WTC11 (cell line): ENCODE results near the gene DTNA. TPM values are rescaled to one million over a fixed set of nuclear protein-coding genes. Genes with fewer than 3 reads are reported as not detected.

Experiments
- ATAC-seq: fragments of 200-7000 bp; cut with Tn5 transposase; 2 replicates; pipeline ENCODE4 v1.10.0; 2021; ENCODE audit warnings: mild to moderate bottlenecking, moderate library complexity
- CTCF ChIA-PET: fragments of 300-600 bp; sonication (Branson Sonifier 250); formaldehyde crosslinking; loops from one replicate; lab custom pipeline; 2021; ENCODE audit warnings: antibody characterized with exemption; lab: Charles Lee
- POLR2A ChIA-PET: fragments of 350-600 bp; sonication (Branson Sonifier 250); formaldehyde crosslinking; loops from one replicate; lab custom pipeline; 2021; ENCODE audit warnings: antibody characterized with exemption; lab: Charles Lee
- DNase-seq: peaks from one replicate; pipeline ENCODE4 v3.0.0; 2021; ENCODE audit warnings: low spot score
- H3K27ac Mint-ChIP-seq: 2 replicates; pipeline ENCODE4 v1.8.0; 2021; ENCODE audit warnings: mixed read lengths
- H3K27me3 Mint-ChIP-seq: 2 replicates; pipeline ENCODE4 v1.8.0; 2021; ENCODE audit warnings: low read depth, mild to moderate bottlenecking, moderate library complexity, mixed read lengths
- H3K36me3 Mint-ChIP-seq: 2 replicates; pipeline ENCODE4 v1.8.0; 2021; ENCODE audit warnings: mixed read lengths
- H3K4me1 Mint-ChIP-seq: 2 replicates; pipeline ENCODE4 v1.8.0; 2022; ENCODE audit warnings: mixed read lengths
- H3K4me3 Mint-ChIP-seq: 2 replicates; pipeline ENCODE4 v1.8.0; 2021; ENCODE audit warnings: mild to moderate bottlenecking, moderate library complexity, mixed read lengths
- H3K9me3 Mint-ChIP-seq: 2 replicates; pipeline ENCODE4 v1.8.0; 2021; ENCODE audit warnings: mixed read lengths
- AFF4 ChIP-seq: sonication (generic); formaldehyde crosslinking; IDR thresholded peaks from 2 replicates; pipeline ENCODE4 v1.8.1; 2023; ENCODE audit warnings: mild to moderate bottlenecking, missing genetic modification reagents, borderline replicate concordance
- AR ChIP-seq: fragments of 250-450 bp; sonication (Bioruptor Pico); IDR thresholded peaks from 2 replicates; pipeline ENCODE4 v1.9.0; 2021; ENCODE audit warnings: mild to moderate bottlenecking
- ATF3 ChIP-seq: sonication (generic); formaldehyde crosslinking; conservative IDR thresholded peaks from 2 replicates; pipeline ENCODE4 v1.8.1; 2022; ENCODE audit warnings: mild to moderate bottlenecking, missing genetic modification reagents
- ETV6 ChIP-seq: sonication (generic); formaldehyde crosslinking; IDR thresholded peaks from 2 replicates; pipeline ENCODE4 v1.8.1; 2022; ENCODE audit warnings: mild to moderate bottlenecking, missing genetic modification reagents
- GRHL2 ChIP-seq: fragments of 250-450 bp; sonication (Bioruptor Pico); IDR thresholded peaks from 2 replicates; pipeline ENCODE4 v1.8.0; 2022; ENCODE audit warnings: mild to moderate bottlenecking, moderate library complexity; ENCODE audit not compliant: insufficient replicate concordance, severe bottlenecking
- JUN ChIP-seq: sonication (generic); formaldehyde crosslinking; IDR thresholded peaks from 2 replicates; pipeline ENCODE4 v1.8.0; 2023; ENCODE audit warnings: mild to moderate bottlenecking, missing genetic modification reagents
- MLX ChIP-seq: sonication (generic); formaldehyde crosslinking; IDR thresholded peaks from 2 replicates; pipeline ENCODE4 v1.8.1; 2023; ENCODE audit warnings: mild to moderate bottlenecking, missing genetic modification reagents, moderate library complexity
- PRDM15 ChIP-seq: sonication (generic); formaldehyde crosslinking; IDR thresholded peaks from 2 replicates; pipeline ENCODE4 v1.8.0; 2022; ENCODE audit warnings: missing genetic modification reagents
- PREB ChIP-seq: sonication (generic); formaldehyde crosslinking; IDR thresholded peaks from 2 replicates; pipeline ENCODE4 v1.8.1; 2022; ENCODE audit warnings: mild to moderate bottlenecking, missing genetic modification reagents, moderate library complexity, borderline replicate concordance
- RORB ChIP-seq: fragments of 250-450 bp; sonication (Bioruptor Pico); IDR thresholded peaks from 2 replicates; pipeline ENCODE4 v1.9.0; 2021; ENCODE audit warnings: mild to moderate bottlenecking
- TP53 ChIP-seq: sonication (generic); formaldehyde crosslinking; IDR thresholded peaks from 2 replicates; pipeline ENCODE4 v1.8.1; 2023; ENCODE audit warnings: mild to moderate bottlenecking, missing genetic modification reagents
- USF1 ChIP-seq: sonication (generic); formaldehyde crosslinking; IDR thresholded peaks from 2 replicates; pipeline ENCODE4 v1.8.0; 2022; ENCODE audit warnings: mild to moderate bottlenecking, missing genetic modification reagents
- ZMAT4 ChIP-seq: fragments of 250-450 bp; sonication (Bioruptor Pico); IDR thresholded peaks from 2 replicates; pipeline ENCODE4 v1.9.0; 2021; ENCODE audit warnings: mild to moderate bottlenecking
- ZNF263 ChIP-seq: sonication (generic); formaldehyde crosslinking; IDR thresholded peaks from 2 replicates; pipeline ENCODE4 v1.8.1; 2022; ENCODE audit warnings: low read depth, mild to moderate bottlenecking, moderate library complexity, missing genetic modification reagents
- total RNA-seq: library from RNA; stranded (reverse); gene quantifications from 3 replicates; pipeline ENCODE4 v1.2.3, GENCODE V29; 2021

Gene DTNA
- total RNA-seq, 1 experiment from 2014 or later, result 16.1 TPM

- TF ChIP-seq RORB (CRISPR knock-in tag), result no peak
- no peak for TF ChIP-seq PRDM15 (CRISPR knock-in tag)
- no peak for TF ChIP-seq ETV6
Observed at GRCh38 chr18:34837769-34838272, 127.7 kb downstream of the DTNA start (continued).

- no peak for DNase-seq
- Mint-ChIP-seq H3K36me3 (peaks cover 22% of the 10 kb centered on the region), H3K4me1 (peaks cover 42% of the 10 kb centered on the region), H3K9me3 (peaks cover 20% of the 10 kb centered on the region), H3K27me3 (no peaks in the 10 kb centered on the region), H3K4me3 (no peak overlapping the region), H3K27ac (peak overlapping the region; percentile 17; the same call in 1 of the 2 replicates)
- TF ChIP-seq GRHL2 (CRISPR knock-in tag) (no peak), AFF4 (CRISPR knock-in tag) (no peak), TP53 (CRISPR knock-in tag) (no peak)
- ATAC-seq, result peak; percentile 72
- CTCF ChIA-PET, result interaction anchor here (1.3 kb wide), 1 partner anchor 16 kb away, joined by 3 read pairs; no protein-coding TSS in a partner anchor
- POLR2A ChIA-PET, result no interaction called here
Observed at GRCh38 chr18:34838669-34839068, 128.6 kb downstream of the DTNA start.

- H3K9me3 Mint-ChIP-seq, result peaks cover 17% of the 10 kb centered on the region
- DNase-seq, result no peak
- H3K4me1 Mint-ChIP-seq, result peaks cover 54% of the 10 kb centered on the region
- H3K27me3 Mint-ChIP-seq, result no peaks in the 10 kb centered on the region
- H3K27ac Mint-ChIP-seq, result no peak overlapping the region
- no peak overlapping the region for H3K4me3 Mint-ChIP-seq
- TF ChIP-seq JUN (no peak), ZNF263 (no peak), PREB (CRISPR knock-in tag) (no peak), ZMAT4 (CRISPR knock-in tag) (no peak), MLX (CRISPR knock-in tag) (no peak), AR (CRISPR knock-in tag) (no peak), ATF3 (CRISPR knock-in tag) (no peak), USF1 (CRISPR knock-in tag) (no peak)
- ATAC-seq, result no peak
- H3K36me3 Mint-ChIP-seq, result peaks cover 16% of the 10 kb centered on the region
- CTCF ChIA-PET, result interaction anchor here (1.1 to 1.4 kb wide), 2 partner anchors 31 to 313 kb away, joined by 3 to 4 read pairs; no protein-coding TSS in a partner anchor
- POLR2A ChIA-PET, result no interaction called here
Observed at GRCh38 chr18:34840256-34840826, 130.2 kb downstream of the DTNA start.
